Esophagus squamous epithelium (tissue), 4 donors: ENCODE data around the gene PHACTR3.

Experiments
- CTCF ChIP-seq, 6 experiments: fragments of 450-650 bp in 4 of 6; fragments of 200-600 bp in 2 of 6; sonication (generic) in 2 of 6; IDR thresholded peaks; one replicate each; pipeline ENCODE4 v1.5.1; 2016 to 2019; ENCODE audit warnings: antibody characterized with exemption in 6 of 6, mild to moderate bottlenecking in 4 of 6, moderate library complexity in 4 of 6
- POLR2A ChIP-seq, 4 donors: fragments of 450-650 bp; IDR thresholded peaks; one replicate each; pipeline ENCODE4 v1.6.1; 2017; ENCODE audit warnings: antibody characterized with exemption in 4 of 4, mild to moderate bottlenecking in 4 of 4, moderate library complexity in 3 of 4

- TF ChIP-seq POLR2A (IDR thresholded peaks at IDR 0.05) (no peak), CTCF (IDR thresholded peaks at IDR 0.05) (no peak)
Observed at GRCh38 chr20:59697068-59697467, 92.7 kb downstream of the PHACTR3 start.
